Naive B cell (primary cell): ENCODE measurements around the gene GNB5. TPM values are rescaled to one million over a fixed set of nuclear protein-coding genes. Genes with fewer than 3 reads are reported as not detected.

ENCODE experiments used
- ATAC-seq, 2 donors: fragments of 150-1000 bp; cut with Tn5 transposase; 2 replicates each; pipeline ENCODE4 v1.10.0; 2021; ENCODE audit warnings: low read depth in 2 of 2, mild to moderate bottlenecking in 2 of 2, moderate library complexity in 2 of 2
- DNase-seq: peaks from one replicate; pipeline ENCODE4 v3.0.0; 2022
- H3K27ac Mint-ChIP-seq, 6 donors: one replicate each; pipeline ENCODE4 v1.8.0; 2020 to 2022; ENCODE audit warnings: mild to moderate bottlenecking in 6 of 6, mixed read lengths in 6 of 6, moderate library complexity in 5 of 6, inconsistent platforms in 2 of 6
- H3K27me3 Mint-ChIP-seq, 3 donors: one replicate each; pipeline ENCODE4 v1.8.0; 2021 to 2022; ENCODE audit warnings: mixed read lengths in 3 of 3, mild to moderate bottlenecking in 1 of 3
- H3K36me3 Mint-ChIP-seq, 2 donors: one replicate each; pipeline ENCODE4 v1.8.0; 2020 to 2022; ENCODE audit warnings: mixed read lengths in 2 of 2, inconsistent platforms in 1 of 2, mild to moderate bottlenecking in 1 of 2
- H3K4me1 Mint-ChIP-seq, 3 donors: one replicate each; pipeline ENCODE4 v1.8.0; 2020 to 2022; ENCODE audit warnings: mixed read lengths in 3 of 3, inconsistent platforms in 1 of 3, mild to moderate bottlenecking in 1 of 3, moderate library complexity in 1 of 3
- H3K4me3 Mint-ChIP-seq, 8 donors: one replicate each; pipeline ENCODE4 v1.8.0; 2020 to 2022; ENCODE audit warnings: mild to moderate bottlenecking in 8 of 8, mixed read lengths in 8 of 8, moderate library complexity in 8 of 8, inconsistent platforms in 2 of 8
- H3K9me3 Mint-ChIP-seq, 7 donors: one replicate each; pipeline ENCODE4 v1.8.0; 2020 to 2022; ENCODE audit warnings: mixed read lengths in 7 of 7, mild to moderate bottlenecking in 5 of 7, inconsistent platforms in 2 of 7, moderate library complexity in 1 of 7
- polyA plus RNA-seq, 6 donors: library from polyadenylated mRNA; unstranded; fragments of 300-500 nt; fragmentation: Illumina TruSeq; gene quantifications; one replicate each; pipeline ENCODE4 v1.2.3, GENCODE V29; 2021; ENCODE audit warnings: low read depth in 6 of 6

Gene GNB5
- polyA plus RNA-seq, 6 donors from 2014 or later: 76.9 to 103 (median 88.7) TPM

GRCh38 chr15:52139599-52140462, 51.4 kb downstream of the GNB5 start:
- H3K27ac Mint-ChIP-seq: peak overlapping the region; percentile 25 to 84 (median 54)
- DNase-seq (peak; percentile 47), ATAC-seq (peak; percentile 64 to 66)
- H3K36me3 Mint-ChIP-seq: peaks cover 34% of the 10 kb centered on the region in 2 donors
- no peak overlapping the region for H3K4me3 Mint-ChIP-seq
- H3K9me3 Mint-ChIP-seq: no peaks in the 10 kb centered on the region
- peaks cover 29 to 36% (median 30%) of the 10 kb centered on the region in 3 donors for H3K4me1 Mint-ChIP-seq
- no peaks in the 10 kb centered on the region for H3K27me3 Mint-ChIP-seq

- H3K9me3 Mint-ChIP-seq: no peaks in the 10 kb centered on the region
- H3K4me3 Mint-ChIP-seq: peak overlapping the region in 2 of 8 donors; percentile 20 to 46
- peak overlapping the region in 3 of 6 donors; percentile 53 to 85 (median 77) for H3K27ac Mint-ChIP-seq
Measured at GRCh38 chr15:52137432-52138357, 53.5 kb downstream of the GNB5 start.

GRCh38 chr15:52136442-52136980, 54.7 kb downstream of the GNB5 start:
- no peaks in the 10 kb centered on the region for H3K27me3 Mint-ChIP-seq
- peak overlapping the region in 5 of 8 donors; percentile 7 to 65 (median 24) for H3K4me3 Mint-ChIP-seq
- no peaks in the 10 kb centered on the region for H3K9me3 Mint-ChIP-seq
- H3K27ac Mint-ChIP-seq: peak overlapping the region in 4 of 6 donors; percentile 18 to 67 (median 41)
- DNase-seq (no peak), ATAC-seq (no peak)
- peaks cover 32 to 49% of the 10 kb centered on the region in 2 donors for H3K36me3 Mint-ChIP-seq
- H3K4me1 Mint-ChIP-seq: peaks cover 26 to 36% (median 32%) of the 10 kb centered on the region in 3 donors

More at GRCh38 chr15:52137432-52138357, 53.5 kb downstream of the GNB5 start:
- ATAC-seq: no peak
- H3K27me3 Mint-ChIP-seq: no peaks in the 10 kb centered on the region
- H3K4me1 Mint-ChIP-seq: peaks cover 29 to 36% (median 32%) of the 10 kb centered on the region in 3 donors
- H3K36me3 Mint-ChIP-seq: peaks cover 35 to 44% of the 10 kb centered on the region in 2 donors
- DNase-seq: no peak

- Mint-ChIP-seq H3K27ac (peak overlapping the region in 1 of 6 donors; percentile 46), H3K9me3 (no peaks in the 10 kb centered on the region), H3K4me1 (peaks cover 17 to 27% (median 27%) of the 10 kb centered on the region in 3 donors), H3K4me3 (peak overlapping the region in 1 of 8 donors; percentile 3), H3K36me3 (peaks cover 24 to 37% of the 10 kb centered on the region in 2 donors), H3K27me3 (no peaks in the 10 kb centered on the region)
- ATAC-seq (no peak), DNase-seq (no peak)
Measured at GRCh38 chr15:52134502-52135144, 56.6 kb downstream of the GNB5 start.

- no peak overlapping the region for H3K4me3 Mint-ChIP-seq
- H3K27me3 Mint-ChIP-seq: no peaks in the 10 kb centered on the region
- H3K36me3 Mint-ChIP-seq: peaks cover 21 to 33% of the 10 kb centered on the region in 2 donors
- H3K9me3 Mint-ChIP-seq: no peaks in the 10 kb centered on the region
- no peak for ATAC-seq
- peaks cover 14 to 26% (median 25%) of the 10 kb centered on the region in 3 donors for H3K4me1 Mint-ChIP-seq
- peak overlapping the region in 3 of 6 donors; percentile 46 to 92 (median 86) for H3K27ac Mint-ChIP-seq
- DNase-seq: no peak
Measured at GRCh38 chr15:52133510-52134220, 57.5 kb downstream of the GNB5 start.

GRCh38 chr15:52132066-52132465, 59.1 kb downstream of the GNB5 start:
- H3K27ac Mint-ChIP-seq: peak overlapping the region in 2 of 6 donors; percentile 56 to 69
- no peak for ATAC-seq
- no peak for DNase-seq
- H3K36me3 Mint-ChIP-seq: peaks cover 17 to 33% of the 10 kb centered on the region in 2 donors
- H3K4me1 Mint-ChIP-seq: peaks cover 10 to 22% (median 16%) of the 10 kb centered on the region in 3 donors
- H3K4me3 Mint-ChIP-seq: no peak overlapping the region
- H3K27me3 Mint-ChIP-seq: no peaks in the 10 kb centered on the region
- no peaks in the 10 kb centered on the region for H3K9me3 Mint-ChIP-seq

GRCh38 chr15:52128568-52128967, 62.6 kb downstream of the GNB5 start:
- ATAC-seq: no peak
- no peaks in the 10 kb centered on the region for H3K27me3 Mint-ChIP-seq
- peak overlapping the region in 2 of 6 donors; percentile 37 to 50 for H3K27ac Mint-ChIP-seq
- H3K9me3 Mint-ChIP-seq: no peaks in the 10 kb centered on the region
- no peaks in the 10 kb centered on the region for H3K4me1 Mint-ChIP-seq
- H3K36me3 Mint-ChIP-seq: peaks cover 6 to 27% of the 10 kb centered on the region in 2 donors
- no peak for DNase-seq
- H3K4me3 Mint-ChIP-seq: no peak overlapping the region

GRCh38 chr15:52124270-52124880, 66.8 kb downstream of the GNB5 start:
- DNase-seq (no peak), ATAC-seq (no peak)
- Mint-ChIP-seq H3K36me3 (peaks cover 6 to 9% of the 10 kb centered on the region in 2 donors), H3K4me1 (no peaks in the 10 kb centered on the region), H3K4me3 (no peak overlapping the region), H3K27me3 (no peaks in the 10 kb centered on the region), H3K27ac (peak overlapping the region in 1 of 6 donors; percentile 41), H3K9me3 (no peaks in the 10 kb centered on the region)

GRCh38 chr15:52121896-52122295, 69.3 kb downstream of the GNB5 start:
- no peak for DNase-seq
- peaks cover 0 to 5% (median 4%) of the 10 kb centered on the region in 3 donors for H3K4me1 Mint-ChIP-seq
- no peaks in the 10 kb centered on the region for H3K9me3 Mint-ChIP-seq
- H3K27ac Mint-ChIP-seq: no peak overlapping the region
- ATAC-seq: no peak
- no peak overlapping the region for H3K4me3 Mint-ChIP-seq
- H3K36me3 Mint-ChIP-seq: peaks cover 6 to 9% of the 10 kb centered on the region in 2 donors
- H3K27me3 Mint-ChIP-seq: no peaks in the 10 kb centered on the region

- H3K27me3 Mint-ChIP-seq: no peaks in the 10 kb centered on the region
- peaks cover 6 to 9% of the 10 kb centered on the region in 2 donors for H3K36me3 Mint-ChIP-seq
- ATAC-seq (no peak), DNase-seq (no peak)
- H3K4me1 Mint-ChIP-seq: peaks cover 0 to 6% (median 5%) of the 10 kb centered on the region in 3 donors
- no peaks in the 10 kb centered on the region for H3K9me3 Mint-ChIP-seq
- no peak overlapping the region for H3K4me3 Mint-ChIP-seq
- H3K27ac Mint-ChIP-seq: peak overlapping the region in 3 of 6 donors; percentile 16 to 38 (median 36)
Measured at GRCh38 chr15:52121006-52121405, 70.2 kb downstream of the GNB5 start.

- ATAC-seq (no peak), DNase-seq (no peak)
- Mint-ChIP-seq H3K4me3 (no peak overlapping the region), H3K27ac (peak overlapping the region in 1 of 6 donors; percentile 16), H3K4me1 (peaks cover 0 to 6% (median 5%) of the 10 kb centered on the region in 3 donors), H3K9me3 (no peaks in the 10 kb centered on the region), H3K27me3 (no peaks in the 10 kb centered on the region), H3K36me3 (peaks cover 6 to 9% of the 10 kb centered on the region in 2 donors)
Measured at GRCh38 chr15:52120488-52120887, 70.7 kb downstream of the GNB5 start.
